Body of pancreas (tissue), 4 donors: ENCODE results near the gene HECW1. TPM values are rescaled to one million over a fixed set of nuclear protein-coding genes. Genes with fewer than 3 reads are reported as not detected.

ENCODE experiments used
- ATAC-seq: fragments of 150-250 bp; one replicate; pipeline ENCODE4 v1.9.1; 2016
- DNase-seq, 4 donors: peaks; one replicate each; pipeline ENCODE4 v3.0.0-alpha.2; 2019
- H3K27ac ChIP-seq, 4 donors: fragments of 200-600 bp; sonication (generic); 1 replicate in 3 of 4; 2 replicates in 1 of 4; pipeline versions ENCODE4 v1.5.1 to v1.6.1; 2016 to 2019; ENCODE audit warnings: mild to moderate bottlenecking in 1 of 4, mixed read lengths in 1 of 4, moderate library complexity in 1 of 4
- H3K27me3 ChIP-seq, 2 donors: fragments of 200-600 bp; sonication (generic); one replicate each; pipeline ENCODE4 v1.6.0; 2016; ENCODE audit warnings: mild to moderate bottlenecking in 1 of 2
- H3K36me3 ChIP-seq, 2 donors: fragments of 200-600 bp; sonication (generic); replicated peaks in 1 of 2; 2 replicates each; pipeline ENCODE4 v1.5.1; 2016; ENCODE audit warnings: low read depth in 2 of 2; ENCODE audit not compliant: insufficient read depth in 1 of 2
- H3K4me1 ChIP-seq: fragments of 200-600 bp; sonication (generic); one replicate; pipeline ENCODE4 v1.6.0; 2016
- H3K4me3 ChIP-seq, 2 donors: fragments of 200-600 bp; sonication (generic); 1 replicate in 1 of 2; 2 replicates in 1 of 2; pipeline ENCODE4 v1.5.1; 2016 to 2019
- H3K9me3 ChIP-seq, 3 donors: fragments of 200-600 bp; sonication (generic); 1 replicate in 2 of 3; 2 replicates in 1 of 3; pipeline ENCODE4 v1.5.1; 2016
- CTCF ChIP-seq, 7 experiments: fragments of 450-650 bp in 4 of 7; fragments of 200-600 bp in 3 of 7; sonication (generic) in 3 of 7; IDR thresholded peaks; one replicate each; pipeline ENCODE4 v1.5.1; 2016 to 2019; ENCODE audit warnings: antibody characterized with exemption in 7 of 7
- POLR2A ChIP-seq, 3 donors: fragments of 450-650 bp; IDR thresholded peaks; one replicate each; pipeline ENCODE4 v1.6.1; 2016; ENCODE audit warnings: antibody characterized with exemption in 3 of 3, mild to moderate bottlenecking in 2 of 3
- WGBS, 2 donors: methylation state at CpG; one replicate each; pipeline ENCODE4 v1.1.5; 2017; 5-methylcytosine and 5-hydroxymethylcytosine counted together
- intact Hi-C: fragments of 100-400 bp; cut with DNase I; formaldehyde crosslinking; loops from one replicate; pipeline ENCODE4 v1.15.1; 2023
- total RNA-seq, 2 donors: library from RNA; depleted of rRNA; stranded (reverse); fragments of >200 nt; gene quantifications; one replicate each; pipeline ENCODE4 v1.1.0, GENCODE V29; 2016

HECW1 gene
- total RNA-seq, 2 donors from 2014 or later, result under 0.01 TPM; not detected in 1

GRCh38 chr7:43439631-43440401 is 327.4 kb downstream of the HECW1 start:
- Histone ChIP-seq H3K36me3 (no peaks in the 10 kb centered on the region), H3K9me3 (no peaks in the 10 kb centered on the region), H3K4me1 (peaks cover 9% of the 10 kb centered on the region), H3K4me3 (no peak overlapping the region), H3K27ac (no peak overlapping the region), H3K27me3 (no peaks in the 10 kb centered on the region)
- DNase-seq, result peak; percentile 25 to 46 (median 29)
- intact Hi-C loops, result no loop called here
- peak; percentile 69 for ATAC-seq
- WGBS, 2 donors, result 45 to 65% methylated on average over 10 to 15 of the region's 15 CpGs
- TF ChIP-seq CTCF (IDR thresholded peaks at IDR 0.05) (peak; percentile 43 to 82 (median 64)), POLR2A (IDR thresholded peaks at IDR 0.05) (no peak)

- intact Hi-C loops, result no loop called here
- Histone ChIP-seq H3K9me3 (no peaks in the 10 kb centered on the region), H3K27ac (no peak overlapping the region), H3K4me3 (no peak overlapping the region), H3K27me3 (no peaks in the 10 kb centered on the region), H3K4me1 (peaks cover 9% of the 10 kb centered on the region), H3K36me3 (no peaks in the 10 kb centered on the region)
- WGBS, 2 donors, result 79 to 80% methylated on average over 11 of the region's 11 CpGs
- DNase-seq (no peak), ATAC-seq (no peak)
- no peak for TF ChIP-seq CTCF (IDR thresholded peaks at IDR 0.05)
- TF ChIP-seq POLR2A (IDR thresholded peaks at IDR 0.05), result no peak
Observed at GRCh38 chr7:43441231-43442130, 329.0 kb downstream of the HECW1 start.

GRCh38 chr7:43443381-43443780 is 330.9 kb downstream of the HECW1 start:
- ATAC-seq, result no peak
- no peak for TF ChIP-seq CTCF (IDR thresholded peaks at IDR 0.05)
- WGBS, 2 donors, result 15% methylated on average over 1 of the region's 1 CpG
- Histone ChIP-seq H3K27ac (no peak overlapping the region), H3K9me3 (no peaks in the 10 kb centered on the region), H3K4me3 (no peak overlapping the region), H3K27me3 (no peaks in the 10 kb centered on the region), H3K36me3 (no peaks in the 10 kb centered on the region), H3K4me1 (peaks cover 9% of the 10 kb centered on the region)
- intact Hi-C loops, result no loop called here
- DNase-seq, result no peak

GRCh38 chr7:43444711-43445578 is 332.5 kb downstream of the HECW1 start:
- Histone ChIP-seq H3K4me3 (no peak overlapping the region), H3K9me3 (no peaks in the 10 kb centered on the region), H3K36me3 (no peaks in the 10 kb centered on the region), H3K27ac (no peak overlapping the region), H3K27me3 (no peaks in the 10 kb centered on the region), H3K4me1 (no peaks in the 10 kb centered on the region)
- intact Hi-C loops, result no loop called here
- WGBS, 2 donors, result 90 to 91% methylated on average over 55 to 63 of the region's 72 CpGs
- TF ChIP-seq POLR2A (IDR thresholded peaks at IDR 0.05), result no peak
- TF ChIP-seq CTCF (IDR thresholded peaks at IDR 0.05), result no peak
- no peak for DNase-seq
- ATAC-seq, result no peak
